ENCODE results near the gene IRF2BPL. TPM values are rescaled to one million over a fixed set of nuclear protein-coding genes. Genes with fewer than 3 reads are reported as not detected.
A peak's percentile ranks its signal among the peaks of the same experiment; 100 is the strongest.

The IRF2BPL gene
- total and polyA plus RNA-seq, 9 of the 15 experiments (the other 6 are each of a cell fraction or from before 2014, with no cell fraction given): 0.52 to 21.6 (median 2.5) TPM

DNA sequence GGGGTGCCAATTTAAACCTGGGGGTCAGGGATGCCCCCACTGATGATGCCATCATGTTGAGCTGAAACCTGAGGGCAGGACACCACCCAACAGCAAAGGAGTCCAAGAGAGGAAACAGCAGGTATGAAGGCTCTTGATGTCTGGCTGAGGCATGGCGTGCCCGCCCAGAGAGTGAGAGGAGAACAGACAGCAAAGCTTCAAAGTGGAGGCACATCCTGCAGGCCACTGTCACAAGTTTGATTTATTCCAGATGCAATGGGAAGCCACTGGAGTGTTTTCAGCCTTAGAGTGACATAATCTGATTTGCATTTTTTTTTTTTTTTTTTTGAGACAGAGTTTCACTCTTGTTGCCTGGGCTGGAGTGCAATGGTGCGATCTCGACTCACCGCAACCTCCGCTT lies 34.8 kb downstream of the IRF2BPL start (continued):
- TF ChIP-seq ZNF444 (CRISPR knock-in tag; IDR thresholded peaks at IDR 0.05) (no peak), PCBP2 (IDR thresholded peaks at IDR 0.05; ENCODE audit: low read depth, low read length, poor library complexity, severe bottlenecking) (no peak), GATAD2B (IDR thresholded peaks at IDR 0.05; ENCODE audit: borderline replicate concordance) (no peak), ZNF764 (CRISPR knock-in tag; IDR thresholded peaks at IDR 0.05; ENCODE audit: low read depth) (no peak), SREBF1 (IDR thresholded peaks at IDR 0.05; ENCODE audit: borderline replicate concordance, low read depth, low read length) (no peak), CTBP1 (IDR thresholded peaks at IDR 0.05; ENCODE audit: borderline replicate concordance) (no peak), MCM2 (IDR thresholded peaks at IDR 0.05; ENCODE audit: low read depth) (no peak), ATF7 (IDR thresholded peaks at IDR 0.05) (no peak), PBX2 (CRISPR knock-in tag; IDR thresholded peaks at IDR 0.05; ENCODE audit: low read depth) (no peak), PBX2 (tag; conservative IDR thresholded peaks at IDR 0.05; ENCODE audit: low read depth) (peak; percentile 76), UBTF (IDR thresholded peaks at IDR 0.05; ENCODE audit: borderline replicate concordance in 1 of 2, low read depth in 2 of 2, low read length in 2 of 2) (no peak), ZNF324 (CRISPR knock-in tag; IDR thresholded peaks at IDR 0.05) (no peak), ZBTB43 (CRISPR knock-in tag; IDR thresholded peaks at IDR 0.05) (no peak)
- TF ChIP-seq, protein P1, sequence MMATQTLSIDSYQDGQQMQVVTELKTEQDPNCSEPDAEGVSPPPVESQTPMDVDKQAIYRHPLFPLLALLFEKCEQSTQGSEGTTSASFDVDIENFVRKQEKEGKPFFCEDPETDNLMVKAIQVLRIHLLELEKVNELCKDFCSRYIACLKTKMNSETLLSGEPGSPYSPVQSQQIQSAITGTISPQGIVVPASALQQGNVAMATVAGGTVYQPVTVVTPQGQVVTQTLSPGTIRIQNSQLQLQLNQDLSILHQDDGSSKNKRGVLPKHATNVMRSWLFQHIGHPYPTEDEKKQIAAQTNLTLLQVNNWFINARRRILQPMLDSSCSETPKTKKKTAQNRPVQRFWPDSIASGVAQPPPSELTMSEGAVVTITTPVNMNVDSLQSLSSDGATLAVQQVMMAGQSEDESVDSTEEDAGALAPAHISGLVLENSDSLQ (IDR thresholded peaks at IDR 0.05): peak; percentile 72

All from K562 (cell line).